Large intestine (tissue), 3 donors: ENCODE data around the gene GPR27. TPM values are rescaled to one million over a fixed set of nuclear protein-coding genes. Genes with fewer than 3 reads are reported as not detected.

Experiments
- DNase-seq, 2 donors: peaks; one replicate each; pipeline versions ENCODE4 v3.0.0 to v3.0.0-alpha.2; 2013
- H3K27ac ChIP-seq: one replicate; pipeline ENCODE4 v1.5.1; 2013; ENCODE audit warnings: low read length
- H3K27me3 ChIP-seq: 2 replicates; pipeline ENCODE4 v1.6.1; 2013; ENCODE audit warnings: low read length; ENCODE audit not compliant: control insufficient read depth, insufficient read depth
- H3K36me3 ChIP-seq: 2 replicates; pipeline ENCODE4 v1.6.1; 2013; ENCODE audit warnings: low read length; ENCODE audit not compliant: control insufficient read depth, insufficient read depth
- H3K4me1 ChIP-seq: one replicate; pipeline ENCODE4 v1.6.1; 2013; ENCODE audit warnings: low read length; ENCODE audit not compliant: control insufficient read depth, insufficient read depth
- H3K4me3 ChIP-seq: one replicate; pipeline ENCODE4 v1.5.1; 2013; ENCODE audit warnings: low read length
- H3K9me3 ChIP-seq: one replicate; pipeline ENCODE4 v1.6.1; 2013; ENCODE audit warnings: mild to moderate bottlenecking, low read depth, low read length, moderate library complexity; ENCODE audit not compliant: control insufficient read depth
- WGBS: methylation state at CpG from one replicate; pipeline ENCODE4 v1.1.5; 2013; ENCODE audit warnings: low lambda C conversion rate; ENCODE audit not compliant: insufficient coverage; 5-methylcytosine and 5-hydroxymethylcytosine counted together
- polyA plus RNA-seq: library from polyadenylated mRNA; unstranded; fragments of 120-200 nt; gene quantifications from one replicate; pipeline ENCODE4 v1.2.1, GENCODE V29; 2013

Gene GPR27
- polyA plus RNA-seq, 1 donor, result 2.6 TPM

GRCh38 chr3:71784914-71785531 lies 31.4 kb downstream of the GPR27 start, which contains the start of gene PROK2:
PROK2 (minus strand) TSS chr3:71785148; CDS start chr3:71785052, 96 bp downstream.
- H3K27me3 ChIP-seq, result peaks cover 73% of the 10 kb centered on the region
- peak in 1 of 2 donors; percentile 17 for DNase-seq

DNA sequence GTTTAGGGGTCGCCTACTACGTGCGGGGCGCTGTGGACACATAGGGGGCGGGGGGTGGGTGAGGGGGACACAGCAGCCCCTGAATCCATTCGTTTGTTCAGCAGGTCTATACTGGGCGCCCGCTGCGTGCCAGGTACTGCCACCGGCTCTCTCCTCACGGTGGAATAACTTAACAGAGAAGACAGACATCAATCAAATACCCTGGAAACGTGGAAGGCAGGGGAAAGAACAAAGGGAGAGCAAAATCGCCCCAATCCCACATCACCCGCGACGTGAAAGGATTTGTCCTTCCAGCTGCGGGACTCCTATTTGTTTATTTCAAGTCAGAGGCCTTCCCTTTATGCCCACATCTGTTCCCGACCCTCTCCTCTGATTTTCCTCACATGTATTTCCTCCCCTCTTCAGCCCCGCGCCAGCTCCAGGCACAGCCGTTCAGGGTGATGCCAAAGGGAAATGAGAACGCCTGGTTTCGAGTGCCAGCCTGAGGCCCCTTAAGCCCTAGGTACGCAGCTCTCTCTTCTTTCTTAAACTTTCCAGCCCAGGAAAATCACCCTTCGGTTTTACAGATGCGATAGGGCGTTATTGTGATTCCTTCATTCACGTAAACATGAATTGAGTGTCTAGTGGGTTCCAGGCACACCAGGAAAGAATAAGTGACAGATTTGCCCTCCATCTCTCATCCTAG lies 32.0 kb downstream of the GPR27 start:
- WGBS, result 3% methylated on average over 8 of the region's 28 CpGs
- Histone ChIP-seq H3K36me3 (no peaks in the 10 kb centered on the region), H3K27me3 (peaks cover 70% of the 10 kb centered on the region), H3K9me3 (no peaks in the 10 kb centered on the region), H3K27ac (no peak overlapping the region), H3K4me1 (no peaks in the 10 kb centered on the region), H3K4me3 (no peak overlapping the region)
- peak in 1 of 2 donors; percentile 9 for DNase-seq

More at GRCh38 chr3:71784914-71785531, 31.4 kb downstream of the GPR27 start, which contains the start of gene PROK2:
- H3K9me3 ChIP-seq, result no peaks in the 10 kb centered on the region
- H3K36me3 ChIP-seq, result no peaks in the 10 kb centered on the region
- H3K4me3 ChIP-seq, result no peak within 1 kb of the TSS
- no peak within 1 kb of the TSS for H3K27ac ChIP-seq
- WGBS, result no CpG with 5 or more reads among the region's 89 CpGs
- H3K4me1 ChIP-seq, result no peaks in the 10 kb centered on the region

DNA sequence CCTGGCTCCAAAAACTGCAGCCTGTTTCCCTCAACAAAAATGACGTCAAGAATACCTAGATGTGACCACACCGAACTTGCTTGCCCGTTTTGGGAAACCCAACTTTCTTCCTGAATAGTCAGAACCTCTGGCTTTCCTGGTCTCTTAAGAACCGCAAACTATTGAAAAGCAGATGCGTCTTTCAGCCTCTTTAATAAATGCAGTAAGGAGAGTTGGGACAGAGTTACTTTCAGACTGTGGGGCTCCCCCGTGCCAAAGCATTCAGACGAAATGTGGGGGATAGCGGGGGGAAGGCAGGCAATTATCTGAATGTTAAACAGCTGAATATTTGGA lies 32.5 kb downstream of the GPR27 start:
- DNase-seq, result no peak
- Histone ChIP-seq H3K27ac (no peak overlapping the region), H3K36me3 (no peaks in the 10 kb centered on the region), H3K4me1 (no peaks in the 10 kb centered on the region), H3K4me3 (no peak overlapping the region), H3K27me3 (peaks cover 69% of the 10 kb centered on the region), H3K9me3 (no peaks in the 10 kb centered on the region)
- WGBS, result 0% methylated on average over 1 of the region's 8 CpGs

GRCh38 chr3:71786551-71786950 lies 32.9 kb downstream of the GPR27 start:
- H3K36me3 ChIP-seq, result no peaks in the 10 kb centered on the region
- no peaks in the 10 kb centered on the region for H3K9me3 ChIP-seq
- H3K4me3 ChIP-seq, result no peak overlapping the region
- DNase-seq, result no peak
- WGBS, result 25% methylated on average over 3 of the region's 6 CpGs
- H3K27me3 ChIP-seq, result peaks cover 69% of the 10 kb centered on the region
- no peaks in the 10 kb centered on the region for H3K4me1 ChIP-seq
- H3K27ac ChIP-seq, result no peak overlapping the region

- Histone ChIP-seq H3K36me3 (no peaks in the 10 kb centered on the region), H3K9me3 (no peaks in the 10 kb centered on the region), H3K4me1 (no peaks in the 10 kb centered on the region), H3K27ac (no peak overlapping the region), H3K4me3 (no peak overlapping the region), H3K27me3 (peaks cover 65% of the 10 kb centered on the region)
- WGBS, result no CpG with 5 or more reads among the region's 7 CpGs
- DNase-seq, result no peak
These were observed 34.3 kb downstream of the GPR27 start for GRCh38 chr3:71787851-71788405.

- no peaks in the 10 kb centered on the region for H3K36me3 ChIP-seq
- peaks cover 58% of the 10 kb centered on the region for H3K27me3 ChIP-seq
- no peaks in the 10 kb centered on the region for H3K4me1 ChIP-seq
- no peak overlapping the region for H3K27ac ChIP-seq
- WGBS, result 100% methylated on average over 1 of the region's 1 CpG
- H3K4me3 ChIP-seq, result no peak overlapping the region
- no peak for DNase-seq
- no peaks in the 10 kb centered on the region for H3K9me3 ChIP-seq
These were observed 36.3 kb downstream of the GPR27 start for GRCh38 chr3:71789922-71790321.

- Histone ChIP-seq H3K9me3 (no peaks in the 10 kb centered on the region), H3K27me3 (peaks cover 50% of the 10 kb centered on the region), H3K36me3 (no peaks in the 10 kb centered on the region), H3K27ac (no peak overlapping the region), H3K4me1 (no peaks in the 10 kb centered on the region), H3K4me3 (no peak overlapping the region)
- no CpG with 5 or more reads among the region's 1 CpG for WGBS
- no peak for DNase-seq
These were observed 38.0 kb downstream of the GPR27 start for GRCh38 chr3:71791634-71792033.

DNA sequence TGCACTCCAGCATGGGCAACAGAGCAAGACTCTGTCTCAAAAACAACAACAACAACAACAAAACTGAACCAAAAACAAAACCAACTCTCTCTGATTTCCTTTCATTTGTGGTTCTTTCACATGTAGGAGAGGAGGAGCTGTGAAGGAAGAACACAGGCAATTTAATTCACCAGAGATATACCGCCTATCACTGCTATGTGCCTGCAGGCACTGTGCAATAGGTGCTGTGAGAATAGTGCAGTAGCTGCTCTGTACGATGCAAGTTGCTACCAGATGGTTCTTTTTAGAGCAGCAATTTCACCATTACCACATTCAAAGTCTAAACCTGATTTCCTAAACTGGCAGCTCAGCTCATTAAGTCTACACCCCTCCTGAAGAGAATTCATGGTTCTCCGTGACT lies 42.6 kb downstream of the GPR27 start:
- Histone ChIP-seq H3K4me1 (no peaks in the 10 kb centered on the region), H3K36me3 (no peaks in the 10 kb centered on the region), H3K27me3 (peaks cover 44% of the 10 kb centered on the region), H3K27ac (no peak overlapping the region), H3K4me3 (no peak overlapping the region), H3K9me3 (no peaks in the 10 kb centered on the region)
- no peak for DNase-seq
- WGBS, result 20% methylated on average over 1 of the region's 3 CpGs

DNA sequence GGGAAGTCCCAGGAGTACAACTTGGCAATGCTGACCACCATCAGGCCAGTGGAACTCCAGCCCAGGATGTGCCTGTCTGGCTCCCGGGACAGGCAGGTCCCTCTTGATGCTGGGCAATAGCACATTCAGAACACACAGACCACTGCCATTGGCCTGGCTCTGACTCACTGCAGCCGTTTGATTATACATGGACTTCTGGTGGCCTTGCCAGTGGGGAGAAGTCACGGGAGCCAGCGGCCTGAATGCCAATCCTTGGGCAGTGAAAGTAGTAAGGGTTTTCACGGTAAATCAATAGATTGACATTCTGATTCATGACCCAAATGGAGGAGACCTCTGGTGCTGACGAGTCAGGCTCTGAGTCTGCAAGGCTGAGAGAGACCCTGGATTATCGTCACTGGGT lies 43.8 kb downstream of the GPR27 start:
- no peaks in the 10 kb centered on the region for H3K9me3 ChIP-seq
- no peaks in the 10 kb centered on the region for H3K36me3 ChIP-seq
- H3K27ac ChIP-seq, result no peak overlapping the region
- DNase-seq, result no peak
- H3K27me3 ChIP-seq, result peaks cover 44% of the 10 kb centered on the region
- no peak overlapping the region for H3K4me3 ChIP-seq
- WGBS, result no CpG with 5 or more reads among the region's 7 CpGs
- no peaks in the 10 kb centered on the region for H3K4me1 ChIP-seq

DNA sequence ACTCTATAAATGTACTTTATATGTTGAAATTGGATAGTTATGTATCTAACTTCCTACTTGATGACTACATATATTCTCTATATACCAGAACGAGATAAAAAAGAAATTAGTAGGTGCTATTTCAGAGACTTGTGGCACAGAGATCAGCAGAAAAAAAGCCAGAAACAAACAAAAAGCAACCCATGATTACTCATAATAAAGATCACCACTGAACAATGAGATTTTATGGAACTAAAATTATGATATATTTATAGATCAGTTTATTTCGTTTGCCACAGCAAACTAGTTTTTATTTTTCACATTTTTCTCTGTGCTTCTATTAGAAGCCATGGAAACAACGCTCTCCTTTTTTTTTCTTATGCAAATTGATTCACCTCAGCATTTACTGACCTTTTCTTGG lies 46.4 kb downstream of the GPR27 start:
- Histone ChIP-seq H3K4me3 (no peak overlapping the region), H3K27me3 (peaks cover 36% of the 10 kb centered on the region), H3K4me1 (no peaks in the 10 kb centered on the region), H3K27ac (no peak overlapping the region), H3K9me3 (no peaks in the 10 kb centered on the region), H3K36me3 (no peaks in the 10 kb centered on the region)
- DNase-seq, result no peak
- whole genome bisulfite sequencing, result 41% methylated on average over 3 of the region's 3 CpGs
